Measurements from ENCODE around the gene METAP1.

METAP1 gene

DNA sequence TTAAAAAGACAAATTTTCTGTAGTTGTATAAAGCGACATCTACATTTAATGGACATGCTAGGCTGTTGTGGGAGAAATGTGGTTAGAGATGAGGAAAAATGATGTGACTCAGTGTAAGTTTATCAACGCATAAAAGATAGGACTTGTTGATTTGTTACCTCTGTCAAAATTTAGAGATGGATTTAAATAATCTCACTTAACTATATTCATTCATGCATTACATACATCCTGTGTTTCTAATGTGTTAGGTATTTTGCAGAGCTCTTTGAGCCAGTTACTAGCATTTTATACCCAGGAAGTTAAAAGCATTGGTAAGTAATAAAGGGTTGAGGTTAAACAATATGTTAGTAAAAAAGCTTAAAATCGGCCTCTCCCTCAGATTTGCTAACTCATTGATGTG is 34.3 kb downstream of the METAP1 start:
- TF ChIP-seq, protein P1, sequence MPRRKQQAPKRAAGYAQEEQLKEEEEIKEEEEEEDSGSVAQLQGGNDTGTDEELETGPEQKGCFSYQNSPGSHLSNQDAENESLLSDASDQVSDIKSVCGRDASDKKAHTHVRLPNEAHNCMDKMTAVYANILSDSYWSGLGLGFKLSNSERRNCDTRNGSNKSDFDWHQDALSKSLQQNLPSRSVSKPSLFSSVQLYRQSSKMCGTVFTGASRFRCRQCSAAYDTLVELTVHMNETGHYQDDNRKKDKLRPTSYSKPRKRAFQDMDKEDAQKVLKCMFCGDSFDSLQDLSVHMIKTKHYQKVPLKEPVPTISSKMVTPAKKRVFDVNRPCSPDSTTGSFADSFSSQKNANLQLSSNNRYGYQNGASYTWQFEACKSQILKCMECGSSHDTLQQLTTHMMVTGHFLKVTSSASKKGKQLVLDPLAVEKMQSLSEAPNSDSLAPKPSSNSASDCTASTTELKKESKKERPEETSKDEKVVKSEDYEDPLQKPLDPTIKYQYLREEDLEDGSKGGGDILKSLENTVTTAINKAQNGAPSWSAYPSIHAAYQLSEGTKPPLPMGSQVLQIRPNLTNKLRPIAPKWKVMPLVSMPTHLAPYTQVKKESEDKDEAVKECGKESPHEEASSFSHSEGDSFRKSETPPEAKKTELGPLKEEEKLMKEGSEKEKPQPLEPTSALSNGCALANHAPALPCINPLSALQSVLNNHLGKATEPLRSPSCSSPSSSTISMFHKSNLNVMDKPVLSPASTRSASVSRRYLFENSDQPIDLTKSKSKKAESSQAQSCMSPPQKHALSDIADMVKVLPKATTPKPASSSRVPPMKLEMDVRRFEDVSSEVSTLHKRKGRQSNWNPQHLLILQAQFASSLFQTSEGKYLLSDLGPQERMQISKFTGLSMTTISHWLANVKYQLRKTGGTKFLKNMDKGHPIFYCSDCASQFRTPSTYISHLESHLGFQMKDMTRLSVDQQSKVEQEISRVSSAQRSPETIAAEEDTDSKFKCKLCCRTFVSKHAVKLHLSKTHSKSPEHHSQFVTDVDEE (CRISPR knock-in tag; IDR thresholded peaks at IDR 0.05): no peak
- no peak for TF ChIP-seq BACH2 (CRISPR knock-in tag; IDR thresholded peaks at IDR 0.05; ENCODE audit: borderline replicate concordance)
- TF ChIP-seq GLIS3 (CRISPR knock-in tag; IDR thresholded peaks at IDR 0.05): no peak
- TF ChIP-seq OSR1 (CRISPR knock-in tag; IDR thresholded peaks at IDR 0.05): no peak
- no peak for TF ChIP-seq ARNTL (CRISPR knock-in tag; IDR thresholded peaks at IDR 0.05; ENCODE audit: borderline replicate concordance, low read depth)
- no peak for TF ChIP-seq ZNF8 (CRISPR knock-in tag; IDR thresholded peaks at IDR 0.05)
- TF ChIP-seq ISL1 (CRISPR knock-in tag; IDR thresholded peaks at IDR 0.05): no peak
- TF ChIP-seq ZFP30 (CRISPR knock-in tag; IDR thresholded peaks at IDR 0.05): no peak
- no peak for TF ChIP-seq CSDC2 (CRISPR knock-in tag; IDR thresholded peaks at IDR 0.05)
- TF ChIP-seq ESRRG (CRISPR knock-in tag; IDR thresholded peaks at IDR 0.05): no peak
- TF ChIP-seq SNAI2 (CRISPR knock-in tag; IDR thresholded peaks at IDR 0.05): no peak
- TF ChIP-seq RARB (CRISPR knock-in tag; IDR thresholded peaks at IDR 0.05): no peak
- TF ChIP-seq TCF4 (CRISPR knock-in tag; IDR thresholded peaks at IDR 0.05; ENCODE audit: borderline replicate concordance): no peak
- ATAC-seq: no peak

DNA sequence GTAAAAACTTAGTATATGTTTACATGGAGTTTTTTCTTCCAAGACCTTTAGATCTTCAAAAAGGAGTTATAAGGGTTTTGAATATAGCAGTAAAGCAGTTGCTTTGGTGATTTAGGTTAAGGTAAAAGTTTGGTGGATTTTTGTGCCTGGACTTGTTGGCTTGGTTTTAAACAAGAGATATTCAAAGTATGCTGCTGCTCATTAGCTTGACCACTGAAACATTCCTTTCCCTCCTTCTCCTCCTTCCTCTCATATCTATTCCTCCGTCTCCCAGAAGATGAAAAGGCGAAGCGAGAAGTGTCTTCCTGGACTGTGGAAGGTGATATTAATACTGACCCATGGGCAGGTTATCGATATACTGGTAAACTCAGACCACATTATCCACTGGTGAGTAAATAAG is 38.4 kb downstream of the METAP1 start:
- ATAC-seq: no peak

More for the DNA sequence above, 38.4 kb downstream of the METAP1 start:
- TF ChIP-seq ZNF8 (CRISPR knock-in tag; IDR thresholded peaks at IDR 0.05) (no peak), ZNF565 (CRISPR knock-in tag; conservative IDR thresholded peaks at IDR 0.05; ENCODE audit: low read depth) (no peak), GLIS3 (CRISPR knock-in tag; IDR thresholded peaks at IDR 0.05) (no peak), ZFP30 (CRISPR knock-in tag; IDR thresholded peaks at IDR 0.05) (no peak), PPARA (CRISPR knock-in tag; IDR thresholded peaks at IDR 0.05; ENCODE audit: borderline replicate concordance) (no peak), CSDC2 (CRISPR knock-in tag; IDR thresholded peaks at IDR 0.05) (no peak), OSR1 (CRISPR knock-in tag; IDR thresholded peaks at IDR 0.05) (no peak), TOX (CRISPR knock-in tag; IDR thresholded peaks at IDR 0.05; ENCODE audit: borderline replicate concordance) (no peak), TCF4 (CRISPR knock-in tag; IDR thresholded peaks at IDR 0.05; ENCODE audit: borderline replicate concordance) (no peak), BACH2 (CRISPR knock-in tag; IDR thresholded peaks at IDR 0.05; ENCODE audit: borderline replicate concordance) (no peak), ZC3H10 (CRISPR knock-in tag; IDR thresholded peaks at IDR 0.05) (no peak), ESRRG (CRISPR knock-in tag; IDR thresholded peaks at IDR 0.05) (no peak), SNAI2 (CRISPR knock-in tag; IDR thresholded peaks at IDR 0.05) (no peak)
- TF ChIP-seq, protein P2, sequence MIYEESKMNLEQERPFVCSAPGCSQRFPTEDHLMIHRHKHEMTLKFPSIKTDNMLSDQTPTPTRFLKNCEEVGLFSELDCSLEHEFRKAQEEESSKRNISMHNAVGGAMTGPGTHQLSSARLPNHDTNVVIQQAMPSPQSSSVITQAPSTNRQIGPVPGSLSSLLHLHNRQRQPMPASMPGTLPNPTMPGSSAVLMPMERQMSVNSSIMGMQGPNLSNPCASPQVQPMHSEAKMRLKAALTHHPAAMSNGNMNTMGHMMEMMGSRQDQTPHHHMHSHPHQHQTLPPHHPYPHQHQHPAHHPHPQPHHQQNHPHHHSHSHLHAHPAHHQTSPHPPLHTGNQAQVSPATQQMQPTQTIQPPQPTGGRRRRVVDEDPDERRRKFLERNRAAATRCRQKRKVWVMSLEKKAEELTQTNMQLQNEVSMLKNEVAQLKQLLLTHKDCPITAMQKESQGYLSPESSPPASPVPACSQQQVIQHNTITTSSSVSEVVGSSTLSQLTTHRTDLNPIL (CRISPR knock-in tag; IDR thresholded peaks at IDR 0.05; ENCODE audit: low read depth): no peak
- TF ChIP-seq, protein P3, sequence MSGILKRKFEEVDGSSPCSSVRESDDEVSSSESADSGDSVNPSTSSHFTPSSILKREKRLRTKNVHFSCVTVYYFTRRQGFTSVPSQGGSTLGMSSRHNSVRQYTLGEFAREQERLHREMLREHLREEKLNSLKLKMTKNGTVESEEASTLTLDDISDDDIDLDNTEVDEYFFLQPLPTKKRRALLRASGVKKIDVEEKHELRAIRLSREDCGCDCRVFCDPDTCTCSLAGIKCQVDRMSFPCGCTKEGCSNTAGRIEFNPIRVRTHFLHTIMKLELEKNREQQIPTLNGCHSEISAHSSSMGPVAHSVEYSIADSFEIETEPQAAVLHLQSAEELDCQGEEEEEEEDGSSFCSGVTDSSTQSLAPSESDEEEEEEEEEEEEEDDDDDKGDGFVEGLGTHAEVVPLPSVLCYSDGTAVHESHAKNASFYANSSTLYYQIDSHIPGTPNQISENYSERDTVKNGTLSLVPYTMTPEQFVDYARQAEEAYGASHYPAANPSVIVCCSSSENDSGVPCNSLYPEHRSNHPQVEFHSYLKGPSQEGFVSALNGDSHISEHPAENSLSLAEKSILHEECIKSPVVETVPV (CRISPR knock-in tag; IDR thresholded peaks at IDR 0.05): no peak
- TF ChIP-seq, protein P4, sequence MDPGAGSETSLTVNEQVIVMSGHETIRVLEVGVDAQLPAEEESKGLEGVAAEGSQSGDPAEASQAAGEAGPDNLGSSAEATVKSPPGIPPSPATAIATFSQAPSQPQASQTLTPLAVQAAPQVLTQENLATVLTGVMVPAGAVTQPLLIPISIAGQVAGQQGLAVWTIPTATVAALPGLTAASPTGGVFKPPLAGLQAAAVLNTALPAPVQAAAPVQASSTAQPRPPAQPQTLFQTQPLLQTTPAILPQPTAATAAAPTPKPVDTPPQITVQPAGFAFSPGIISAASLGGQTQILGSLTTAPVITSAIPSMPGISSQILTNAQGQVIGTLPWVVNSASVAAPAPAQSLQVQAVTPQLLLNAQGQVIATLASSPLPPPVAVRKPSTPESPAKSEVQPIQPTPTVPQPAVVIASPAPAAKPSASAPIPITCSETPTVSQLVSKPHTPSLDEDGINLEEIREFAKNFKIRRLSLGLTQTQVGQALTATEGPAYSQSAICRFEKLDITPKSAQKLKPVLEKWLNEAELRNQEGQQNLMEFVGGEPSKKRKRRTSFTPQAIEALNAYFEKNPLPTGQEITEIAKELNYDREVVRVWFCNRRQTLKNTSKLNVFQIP (CRISPR knock-in tag; IDR thresholded peaks at IDR 0.05; ENCODE audit: borderline replicate concordance, low read depth): no peak
- TF ChIP-seq, protein P5, sequence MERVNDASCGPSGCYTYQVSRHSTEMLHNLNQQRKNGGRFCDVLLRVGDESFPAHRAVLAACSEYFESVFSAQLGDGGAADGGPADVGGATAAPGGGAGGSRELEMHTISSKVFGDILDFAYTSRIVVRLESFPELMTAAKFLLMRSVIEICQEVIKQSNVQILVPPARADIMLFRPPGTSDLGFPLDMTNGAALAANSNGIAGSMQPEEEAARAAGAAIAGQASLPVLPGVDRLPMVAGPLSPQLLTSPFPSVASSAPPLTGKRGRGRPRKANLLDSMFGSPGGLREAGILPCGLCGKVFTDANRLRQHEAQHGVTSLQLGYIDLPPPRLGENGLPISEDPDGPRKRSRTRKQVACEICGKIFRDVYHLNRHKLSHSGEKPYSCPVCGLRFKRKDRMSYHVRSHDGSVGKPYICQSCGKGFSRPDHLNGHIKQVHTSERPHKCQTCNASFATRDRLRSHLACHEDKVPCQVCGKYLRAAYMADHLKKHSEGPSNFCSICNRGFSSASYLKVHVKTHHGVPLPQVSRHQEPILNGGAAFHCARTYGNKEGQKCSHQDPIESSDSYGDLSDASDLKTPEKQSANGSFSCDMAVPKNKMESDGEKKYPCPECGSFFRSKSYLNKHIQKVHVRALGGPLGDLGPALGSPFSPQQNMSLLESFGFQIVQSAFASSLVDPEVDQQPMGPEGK (CRISPR knock-in tag; IDR thresholded peaks at IDR 0.05; ENCODE audit: borderline replicate concordance): no peak
- TF ChIP-seq, protein P1 (CRISPR knock-in tag; IDR thresholded peaks at IDR 0.05): no peak

Measured in SK-N-SH treated with all-trans-retinoic acid at 6 μM for 48 hours (cell line).